Liver (tissue), 3 donors: ENCODE results near the gene DMWD.
A peak's percentile ranks its signal among the peaks of the same experiment; 100 is the strongest.

Source experiments
- ATF3 ChIP-seq: IDR thresholded peaks from 2 replicates; pipeline ENCODE4 v1.6.1; 2016; ENCODE audit warnings: antibody characterized with exemption
- CTCF ChIP-seq: fragments of 150-350 bp; IDR thresholded peaks from 2 replicates; pipeline ENCODE4 v1.5.1; 2017; ENCODE audit warnings: improper control_type of control experiment, low read depth, low read length; ENCODE audit not compliant: missing input control
- HNF4A ChIP-seq, 2 donors: conservative IDR thresholded peaks; 2 replicates each; pipeline ENCODE4 v1.6.1; 2016; ENCODE audit warnings: antibody characterized with exemption in 2 of 2, mild to moderate bottlenecking in 2 of 2
- donor health status: healthy.
- donor health status: healthy.

- peak; percentile 40 for TF ChIP-seq CTCF
- TF ChIP-seq ATF3 = no peak
- no peak for TF ChIP-seq HNF4A (conservative IDR thresholded peaks at IDR 0.05)
These were observed 13.2 kb downstream of the DMWD start for GRCh38 chr19:45779231-45780145.
